Right lung (tissue), 10 donors: Measurements from ENCODE around the gene GCSAML. TPM values are rescaled to one million over a fixed set of nuclear protein-coding genes. Genes with fewer than 3 reads are reported as not detected.
"Not testable (repeated sequence)": the region's sequence is repeated elsewhere in the genome, so short reads cannot be mapped to it uniquely, and the experiment has no call there.

ENCODE experiments used
- DNase-seq, 2 donors: peaks; one replicate each; pipeline ENCODE4 v3.0.0-alpha.2; 2013
- long read RNA-seq, 8 donors: transcript quantifications; one replicate each; lab custom pipeline, GENCODE V29; 2026
- polyA plus RNA-seq, 5 donors: library from polyadenylated mRNA; unstranded; fragments of 120-200 nt; gene quantifications; one replicate each; pipeline versions ENCODE4 v1.2.1 to v1.2.3, GENCODE V29; 2013; ENCODE audit warnings: inconsistent platforms in 1 of 5, low replicate concordance in 1 of 5; ENCODE audit not compliant: insufficient read length in 5 of 5, insufficient read depth in 1 of 5

Gene GCSAML
- polyA plus RNA-seq, result under 1 TPM; 0.09 to 0.81 (median 0.27) TPM
- long read RNA-seq, donor 1, result 0 reads
- long read RNA-seq, donor 2, result 0 reads
- long read RNA-seq, donor 3, result 0 reads
- long read RNA-seq, donor 4, result 0 reads
- long read RNA-seq, donor 5, result 0 reads
- long read RNA-seq, donor 6, result 0 reads
- long read RNA-seq, donor 7, result 0 reads
- long read RNA-seq, donor 8, result 0 reads

DNA sequence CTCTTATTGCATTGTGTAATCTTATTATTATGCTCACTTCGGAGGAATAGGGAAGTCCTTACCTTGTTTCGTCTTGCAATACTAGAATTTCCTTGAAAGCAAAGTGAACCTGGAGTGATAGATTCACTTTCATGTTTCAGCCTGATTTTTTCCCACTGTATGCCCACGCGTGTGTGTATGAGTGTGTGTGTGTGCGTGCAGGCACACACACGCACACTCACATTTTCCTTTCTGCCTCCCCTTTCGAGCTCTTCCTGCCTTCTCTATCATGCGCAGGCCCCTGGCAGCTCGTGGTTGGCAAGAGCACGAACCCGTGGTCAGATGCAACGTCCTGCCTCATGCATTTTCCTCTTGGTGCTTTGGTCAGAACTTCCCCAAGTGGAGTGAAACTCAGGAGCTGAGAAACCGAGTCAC is at the start of gene GCSAML:
TSS of gene GCSAML (plus strand) at position 366 of the 414 bp plus-strand sequence. CDS start 58 bp downstream, outside the sequence.
- no peak for DNase-seq

- no peak for DNase-seq
Observed at GRCh38 chr1:247500865-247501264, 48.1 kb upstream of the GCSAML start.

- DNase-seq, result no peak
Observed at GRCh38 chr1:247506831-247507230, 42.1 kb upstream of the GCSAML start.

GRCh38 chr1:247517795-247518612 is 30.9 kb upstream of the GCSAML start:
- DNase-seq, result no peak

DNA sequence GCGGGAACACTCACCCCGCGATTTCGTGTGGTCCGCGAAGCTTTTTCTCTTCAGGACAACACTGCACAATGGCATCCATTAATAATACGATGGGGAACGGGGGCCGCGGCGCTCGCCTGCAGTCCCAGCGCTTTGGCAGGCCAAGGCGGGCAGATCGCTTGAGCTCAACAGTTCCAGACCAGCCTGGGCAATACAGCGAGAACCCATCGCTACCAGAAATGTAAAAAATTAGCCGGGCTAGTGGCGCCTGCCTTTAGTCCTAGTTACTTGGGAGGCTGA is 30.4 kb upstream of the GCSAML start:
- no peak for DNase-seq

DNA sequence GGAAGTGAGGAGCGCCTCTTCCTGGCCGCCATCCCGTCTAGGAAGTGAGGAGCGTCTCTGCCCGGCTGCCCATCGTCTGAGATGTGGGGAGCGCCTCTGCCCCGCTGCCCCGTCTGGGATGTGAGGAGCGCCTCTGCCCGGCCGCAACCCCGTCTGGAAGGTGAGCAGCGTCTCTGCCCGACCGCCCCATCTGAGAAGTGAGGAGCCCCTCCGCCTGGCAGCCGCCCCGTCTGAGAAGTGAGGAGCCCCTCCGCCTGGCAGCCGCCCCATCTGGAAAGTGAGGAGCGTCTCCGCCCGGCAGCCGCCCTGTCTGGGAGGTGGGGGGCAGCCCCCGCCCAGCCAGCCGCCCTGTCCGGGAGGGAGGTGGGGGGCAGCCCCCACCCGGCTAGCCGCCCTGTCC is 27.0 kb upstream of the GCSAML start:
- not testable (repeated sequence) for DNase-seq

GRCh38 chr1:247528812-247529474 is 20.0 kb upstream of the GCSAML start:
- DNase-seq, result no peak

- DNase-seq, result no peak
Observed at GRCh38 chr1:247529771-247530355, 19.1 kb upstream of the GCSAML start.

GRCh38 chr1:247530785-247531184 is 18.1 kb upstream of the GCSAML start:
- DNase-seq, result no peak

DNA sequence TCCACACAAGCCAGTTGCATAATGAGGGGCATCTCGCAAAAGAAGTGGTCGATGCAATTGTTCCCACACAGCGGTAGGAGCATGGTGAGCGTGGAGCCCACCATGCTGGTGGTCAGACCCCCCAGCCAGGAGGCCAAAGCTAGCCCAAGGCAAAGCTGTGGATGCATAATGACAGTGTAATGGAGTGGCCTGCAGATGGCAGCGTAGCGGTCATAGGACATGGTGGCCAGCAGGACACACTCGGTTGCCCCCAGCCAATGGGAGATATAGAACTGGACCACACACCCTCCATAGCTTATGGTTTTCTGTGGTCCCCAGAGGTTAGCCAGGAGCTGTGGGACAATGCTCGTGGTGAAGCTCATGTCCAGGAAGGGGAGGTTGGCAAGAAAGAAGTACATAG is 17.0 kb upstream of the GCSAML start:
- DNase-seq, result no peak

GRCh38 chr1:247535402-247535801 is 13.5 kb upstream of the GCSAML start:
- DNase-seq, result no peak

GRCh38 chr1:247536340-247536739 is 12.6 kb upstream of the GCSAML start, which contains the start of gene OR2C3:
OR2C3 (minus strand) TSS chr1:247536440; CDS start chr1:247532511, 3,929 bp downstream.
- DNase-seq, result no peak

GRCh38 chr1:247538561-247538960 is 10.4 kb upstream of the GCSAML start:
- DNase-seq, result no peak

DNA sequence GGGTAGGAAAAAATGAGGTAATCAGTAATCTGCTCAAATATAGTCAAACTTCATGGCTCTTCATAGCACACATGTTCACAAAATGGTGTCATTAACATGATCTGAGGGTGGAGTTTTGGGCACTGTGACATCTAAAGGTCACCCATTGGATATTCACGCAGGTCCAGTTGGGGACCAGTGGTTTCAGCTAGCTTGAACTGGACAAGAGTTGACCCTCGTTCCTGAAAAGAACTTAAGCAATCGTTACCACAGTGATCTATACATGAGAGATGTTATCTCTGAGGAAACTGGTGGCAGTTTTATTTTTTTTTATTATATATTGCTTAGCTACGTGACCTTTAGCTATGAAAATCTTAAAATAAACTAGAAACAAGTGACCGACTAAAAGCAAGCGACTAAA is 9.7 kb upstream of the GCSAML start:
- no peak for DNase-seq

- DNase-seq, result no peak
Observed at GRCh38 chr1:247540581-247540980, 8.4 kb upstream of the GCSAML start.

GRCh38 chr1:247542811-247543210 is 6.1 kb upstream of the GCSAML start:
- DNase-seq, result no peak

GRCh38 chr1:247548092-247548491 is 842 bp upstream of the GCSAML start:
- DNase-seq, result no peak

GRCh38 chr1:247551721-247552120 is 2.8 kb downstream of the GCSAML start:
- no peak for DNase-seq

DNA sequence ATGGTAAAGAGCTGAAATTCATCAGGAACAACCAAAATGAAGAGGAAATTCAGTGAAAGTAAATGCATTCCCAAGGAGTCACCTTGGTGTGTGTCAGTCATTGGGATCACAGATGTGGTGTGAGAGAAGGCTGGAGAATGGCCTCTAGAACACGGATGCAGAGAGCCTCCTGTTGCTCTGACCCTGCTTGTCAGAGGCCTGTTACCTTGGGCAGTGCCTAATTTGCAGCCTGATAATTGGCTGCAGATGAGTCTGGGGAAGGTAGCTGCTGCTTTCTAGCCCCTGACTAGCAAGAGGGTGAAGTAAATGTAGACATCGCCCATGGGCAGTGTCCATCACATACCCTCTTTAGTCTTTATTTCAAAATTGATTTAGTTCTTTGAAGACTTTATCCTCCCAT is 3.3 kb downstream of the GCSAML start:
- DNase-seq, result no peak

DNA sequence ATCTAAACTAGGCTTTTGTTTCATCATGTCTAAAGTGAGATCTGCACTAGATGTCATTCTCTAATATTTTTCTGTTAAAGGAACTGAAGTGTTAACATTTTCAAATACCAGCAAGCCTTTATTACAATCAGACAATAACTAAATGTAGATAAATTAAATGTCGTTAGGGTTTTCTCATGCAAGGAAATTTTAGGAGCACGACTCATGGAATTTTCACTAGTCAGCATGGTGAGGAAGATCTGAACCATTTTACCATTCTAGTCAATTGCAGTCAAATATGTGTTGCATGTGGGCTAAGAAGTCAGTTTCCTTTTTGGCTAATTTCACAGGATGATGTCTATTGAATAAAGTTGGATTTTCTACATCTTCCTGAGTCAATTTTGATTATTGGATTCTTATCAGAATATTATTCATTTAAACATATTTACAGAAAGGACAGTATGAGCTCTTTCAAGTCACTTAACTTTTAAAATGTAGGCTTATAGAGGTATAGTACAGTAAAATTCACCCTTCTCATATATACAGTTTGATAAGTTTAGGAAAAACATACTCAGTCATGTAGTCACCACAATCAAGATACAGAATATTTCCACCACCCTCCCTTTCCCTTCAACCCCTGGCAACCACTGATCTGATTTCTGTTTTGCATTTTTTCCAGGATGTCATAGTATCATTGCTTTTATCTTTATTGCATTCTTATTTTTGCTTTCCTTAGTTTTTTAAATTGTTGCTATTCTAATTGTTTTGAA is 9.2 kb downstream of the GCSAML start:
- DNase-seq, result no peak

- DNase-seq, result no peak
Observed at GRCh38 chr1:247561711-247562110, 12.8 kb downstream of the GCSAML start.

DNA sequence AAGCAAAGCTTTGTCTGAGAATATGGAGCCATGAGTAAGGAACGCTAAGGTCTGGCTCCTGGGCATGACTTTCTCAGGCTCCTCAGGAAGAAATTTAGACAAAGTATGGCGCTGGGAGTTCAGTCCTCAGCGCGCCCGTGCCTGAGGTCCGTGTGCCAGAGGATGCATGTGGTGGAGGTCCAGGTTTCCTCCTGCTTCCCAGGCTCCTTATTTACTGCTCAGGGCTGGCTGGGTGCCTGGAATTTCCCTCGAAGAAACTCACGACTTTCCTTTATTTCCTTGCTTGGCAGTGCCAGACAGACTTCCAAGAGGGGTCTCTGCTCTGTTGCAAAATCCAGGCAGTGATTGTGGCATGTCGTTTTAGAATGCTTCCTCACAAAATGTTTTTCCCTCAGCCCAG is 13.3 kb downstream of the GCSAML start:
- no peak for DNase-seq
